Astrocyte (in vitro differentiated cells and primary cell): ENCODE measurements around the gene WRAP53. TPM values are rescaled to one million over a fixed set of nuclear protein-coding genes. Genes with fewer than 3 reads are reported as not detected.

ENCODE experiments used
- DNase-seq: peaks from one replicate; pipeline ENCODE4 v3.0.0-alpha.2; 2010; ENCODE audit warnings: low read depth
- FAIRE-seq: peaks from 2 replicates; lab custom pipeline; 2011; peaks lifted over from hg19 to GRCh38; lab: Jason Lieb, UNC
- H2AFZ ChIP-seq: 2 replicates; pipeline ENCODE4 v1.6.0; 2012; ENCODE audit warnings: low read depth, low read length, inconsistent platforms
- H3K27ac ChIP-seq: 2 replicates; pipeline ENCODE4 v1.5.1; 2011; ENCODE audit warnings: low read depth, low read length, inconsistent platforms
- H3K27me3 ChIP-seq: 2 replicates; pipeline ENCODE4 v1.6.0; 2011; ENCODE audit warnings: low read length, inconsistent platforms; ENCODE audit not compliant: insufficient read depth
- H3K36me3 ChIP-seq: 2 replicates; pipeline ENCODE4 v1.5.1; 2011; ENCODE audit warnings: low read length, inconsistent platforms; ENCODE audit not compliant: insufficient read depth
- H3K4me1 ChIP-seq: 2 replicates; pipeline ENCODE4 v1.5.1; 2011; ENCODE audit warnings: low read length, inconsistent platforms; ENCODE audit not compliant: insufficient read depth
- H3K4me2 ChIP-seq: 2 replicates; pipeline ENCODE4 v1.6.0; 2012; ENCODE audit warnings: low read length, inconsistent platforms
- H3K4me3 ChIP-seq: 2 replicates; pipeline ENCODE4 v1.5.1; 2011; ENCODE audit warnings: low read depth, mild to moderate bottlenecking, low read length, inconsistent platforms; ENCODE audit not compliant: insufficient read depth
- H3K79me2 ChIP-seq: 2 replicates; pipeline ENCODE4 v1.6.0; 2012; ENCODE audit warnings: mild to moderate bottlenecking, low read length, inconsistent platforms; ENCODE audit not compliant: insufficient read depth
- H3K9ac ChIP-seq: 2 replicates; pipeline ENCODE4 v1.6.0; 2012; ENCODE audit warnings: mild to moderate bottlenecking, low read length, inconsistent platforms
- H3K9me3 ChIP-seq: 2 replicates; pipeline ENCODE4 v1.5.1; 2012; ENCODE audit warnings: low read depth, mild to moderate bottlenecking, low read length, inconsistent platforms; ENCODE audit not compliant: insufficient read depth
- H4K20me1 ChIP-seq: 2 replicates; pipeline ENCODE4 v1.6.0; 2012; ENCODE audit warnings: low read length, inconsistent platforms; ENCODE audit not compliant: insufficient read depth
- H3K27ac Mint-ChIP-seq: one replicate; pipeline ENCODE4 v1.8.0; 2021; ENCODE audit warnings: mild to moderate bottlenecking, mixed read lengths; ENCODE audit not compliant: unreplicated experiment
- H3K27me3 Mint-ChIP-seq: one replicate; pipeline ENCODE4 v1.8.0; 2021; ENCODE audit warnings: low read depth, mixed read lengths; ENCODE audit not compliant: unreplicated experiment
- H3K36me3 Mint-ChIP-seq: one replicate; pipeline ENCODE4 v1.8.0; 2021; ENCODE audit warnings: low read depth, mixed read lengths; ENCODE audit not compliant: unreplicated experiment
- H3K4me1 Mint-ChIP-seq: one replicate; pipeline ENCODE4 v1.8.0; 2021; ENCODE audit warnings: low read depth, mixed read lengths; ENCODE audit not compliant: unreplicated experiment
- H3K4me3 Mint-ChIP-seq: one replicate; pipeline ENCODE4 v1.8.0; 2021; ENCODE audit warnings: mild to moderate bottlenecking, moderate library complexity, mixed read lengths; ENCODE audit not compliant: unreplicated experiment
- H3K9me3 Mint-ChIP-seq: one replicate; pipeline ENCODE4 v1.8.0; 2021; ENCODE audit warnings: mild to moderate bottlenecking, mixed read lengths; ENCODE audit not compliant: unreplicated experiment
- CTCF ChIP-seq: IDR thresholded peaks from 2 replicates; pipeline ENCODE4 v1.5.1; 2011; ENCODE audit warnings: low read depth, mild to moderate bottlenecking, inconsistent platforms, low read length, moderate library complexity; ENCODE audit not compliant: insufficient read depth
- EZH2 ChIP-seq: IDR thresholded peaks from 2 replicates; pipeline ENCODE4 v1.6.1; 2012; ENCODE audit warnings: mild to moderate bottlenecking, low read length, inconsistent platforms; ENCODE audit not compliant: insufficient read depth
- total RNA-seq: library from RNA; stranded (reverse); gene quantifications from 2 replicates; pipeline ENCODE4 v1.2.1, GENCODE V29; 2021

Gene WRAP53
- total RNA-seq, 1 donor from 2014 or later = 15.1 TPM

GRCh38 chr17:7688808-7689316 lies 585 bp downstream of the WRAP53 start:
- peaks cover 6% of the 10 kb centered on the region for H3K4me1 Mint-ChIP-seq
- FAIRE-seq (no peak), DNase-seq (no peak)
- H3K27me3 Mint-ChIP-seq = no peaks in the 10 kb centered on the region
- Histone ChIP-seq H3K27ac (peak overlapping the region; percentile 44), H4K20me1 (peaks cover 20% of the 10 kb centered on the region), H3K36me3 (no peaks in the 10 kb centered on the region), H3K4me2 (peak overlapping the region; percentile 92), H3K4me3 (peak overlapping the region; percentile 99), H3K9ac (peak overlapping the region; percentile 91), H3K27me3 (no peaks in the 10 kb centered on the region), H3K9me3 (no peaks in the 10 kb centered on the region), H2AFZ (peak overlapping the region; percentile 77), H3K4me1 (peaks cover 23% of the 10 kb centered on the region), H3K79me2 (peaks cover 51% of the 10 kb centered on the region)
- H3K36me3 Mint-ChIP-seq = peaks cover 11% of the 10 kb centered on the region
- no peaks in the 10 kb centered on the region for H3K9me3 Mint-ChIP-seq
- H3K4me3 Mint-ChIP-seq = peak overlapping the region; percentile 95
- peak overlapping the region; percentile 75 for H3K27ac Mint-ChIP-seq
- no peak for TF ChIP-seq EZH2
- no peak for TF ChIP-seq CTCF

GRCh38 chr17:7695586-7695985 lies 7.3 kb downstream of the WRAP53 start:
- Histone ChIP-seq H4K20me1 (no peaks in the 10 kb centered on the region), H3K9ac (no peak overlapping the region), H3K36me3 (peaks cover 5% of the 10 kb centered on the region), H3K4me3 (no peak overlapping the region), H3K27ac (no peak overlapping the region), H3K4me2 (no peak overlapping the region), H2AFZ (no peak overlapping the region), H3K9me3 (no peaks in the 10 kb centered on the region), H3K79me2 (no peaks in the 10 kb centered on the region), H3K27me3 (no peaks in the 10 kb centered on the region), H3K4me1 (no peaks in the 10 kb centered on the region)
- no peak overlapping the region for H3K4me3 Mint-ChIP-seq
- H3K36me3 Mint-ChIP-seq = peaks cover 18% of the 10 kb centered on the region
- no peaks in the 10 kb centered on the region for H3K27me3 Mint-ChIP-seq
- no peak for FAIRE-seq
- no peaks in the 10 kb centered on the region for H3K9me3 Mint-ChIP-seq
- no peak for TF ChIP-seq CTCF
- TF ChIP-seq EZH2 = no peak
- DNase-seq = no peak
- no peak overlapping the region for H3K27ac Mint-ChIP-seq
- no peaks in the 10 kb centered on the region for H3K4me1 Mint-ChIP-seq

GRCh38 chr17:7697828-7698588 lies 9.7 kb downstream of the WRAP53 start:
- FAIRE-seq = no peak
- no peaks in the 10 kb centered on the region for H3K27me3 Mint-ChIP-seq

More at GRCh38 chr17:7697828-7698588, 9.7 kb downstream of the WRAP53 start:
- Histone ChIP-seq H4K20me1 (peaks cover under 1% of the 10 kb centered on the region), H3K4me2 (no peak overlapping the region), H3K4me1 (no peaks in the 10 kb centered on the region), H3K36me3 (peaks cover 5% of the 10 kb centered on the region), H3K27ac (no peak overlapping the region), H3K79me2 (no peaks in the 10 kb centered on the region), H2AFZ (no peak overlapping the region), H3K9me3 (no peaks in the 10 kb centered on the region), H3K27me3 (no peaks in the 10 kb centered on the region), H3K9ac (no peak overlapping the region), H3K4me3 (no peak overlapping the region)
- Mint-ChIP-seq H3K36me3 (peaks cover 17% of the 10 kb centered on the region), H3K9me3 (peaks cover 2% of the 10 kb centered on the region), H3K4me3 (peak overlapping the region; percentile 12), H3K27ac (no peak overlapping the region), H3K4me1 (no peaks in the 10 kb centered on the region)
- TF ChIP-seq CTCF = no peak
- no peak for TF ChIP-seq EZH2
- no peak for DNase-seq
